ENCODE results near the gene GEMIN5. TPM values are rescaled to one million over a fixed set of nuclear protein-coding genes. Genes with fewer than 3 reads are reported as not detected.

The GEMIN5 gene
- total and polyA plus RNA-seq, 2 of the 8 experiments (the other 6 are each of a cell fraction or from before 2014, with no cell fraction given), result 12.8 to 47.0 TPM

- Histone ChIP-seq H2BK5ac (ENCODE audit: low read depth, low read length) (no peak overlapping the region), H3K4me2 (ENCODE audit: insufficient read depth in 1 of 2, low read depth in 2 of 2, low read length in 2 of 2) (no peak overlapping the region), H3K27me3 (replicated peaks in 1 of 4; ENCODE audit: control insufficient read depth in 3 of 4, extremely low read depth in 1 of 4, insufficient read depth in 3 of 4, low read length in 3 of 4) (no peaks in the 10 kb centered on the region), H3K9ac (replicated peaks in 1 of 4; ENCODE audit: extremely low read depth in 1 of 4, low read depth in 3 of 4, low read length in 3 of 4) (no peak overlapping the region), H2AFZ (ENCODE audit: low read length) (no peak overlapping the region), H4K8ac (ENCODE audit: extremely low read depth, insufficient read depth, low read length) (no peak overlapping the region), H3K79me2 (ENCODE audit: control insufficient read depth in 1 of 2, insufficient read depth in 2 of 2, low read length in 2 of 2) (peaks cover 4 to 44% of the 10 kb centered on the region in 2 experiments; a peak in 3 of 4 replicates), H3K23ac (ENCODE audit: insufficient read length) (no peak overlapping the region), H3K79me1 (ENCODE audit: low read depth, low read length) (peaks cover 2% of the 10 kb centered on the region), H3K27ac (ENCODE audit: low read depth, low read length) (no peak overlapping the region), H4K5ac (ENCODE audit: insufficient read length, low read depth, low read length) (no peak overlapping the region), H4K91ac (replicated peaks; ENCODE audit: insufficient read length, low read length) (no peak overlapping the region), H2BK12ac (ENCODE audit: low read depth, low read length) (no peak overlapping the region), H3K36me3 (ENCODE audit: control insufficient read depth in 2 of 4, insufficient read depth in 4 of 4, low read length in 3 of 4) (no peaks in the 10 kb centered on the region; a peak in 1 of 8 replicates), H3K4ac (replicated peaks; ENCODE audit: insufficient read length, low read depth, low read length) (no peak overlapping the region), H3K56ac (replicated peaks; ENCODE audit: insufficient read length, low read depth, low read length) (no peak overlapping the region), H2AK5ac (ENCODE audit: low read depth, low read length) (no peak overlapping the region), H2BK20ac (ENCODE audit: low read length) (no peak overlapping the region), H3K4me3 (ENCODE audit: extremely low read depth in 1 of 4, insufficient read depth in 2 of 4, low read depth in 3 of 4, low read length in 4 of 4) (no peak overlapping the region), H4K20me1 (replicated peaks in 1 of 2; ENCODE audit: control insufficient read depth in 1 of 2, insufficient read depth in 2 of 2, low read length in 2 of 2) (peaks cover 2 to 3% of the 10 kb centered on the region in 2 experiments), H3K9me3 (ENCODE audit: insufficient read depth in 2 of 2, low read depth in 1 of 2, low read length in 1 of 2) (0 out of 4 replicates have a peak, but pooled peaks cover 0 to 2% of the 10 kb centered on the region in 2 experiments), H2BK15ac (ENCODE audit: low read length) (no peak overlapping the region), H3K4me1 (replicated peaks in 1 of 4; ENCODE audit: control insufficient read depth in 3 of 4, insufficient read depth in 4 of 4, low read length in 3 of 4) (peaks cover 0 to 4% (median 0%) of the 10 kb centered on the region in 4 experiments; a peak in 4 of 7 replicates), H3K18ac (ENCODE audit: extremely low read depth, low read length) (no peak overlapping the region), H3K23me2 (ENCODE audit: low read depth, low read length) (peaks cover 7% of the 10 kb centered on the region; the same call in 1 of the 2 replicates), H3K14ac (ENCODE audit: insufficient read length) (no peak overlapping the region), H2BK120ac (replicated peaks; ENCODE audit: low read depth, low read length) (no peak overlapping the region)
- POLR2A ChIA-PET (ENCODE audit: partially characterized antibody), result no interaction called here
- TF ChIP-seq, protein P1, sequence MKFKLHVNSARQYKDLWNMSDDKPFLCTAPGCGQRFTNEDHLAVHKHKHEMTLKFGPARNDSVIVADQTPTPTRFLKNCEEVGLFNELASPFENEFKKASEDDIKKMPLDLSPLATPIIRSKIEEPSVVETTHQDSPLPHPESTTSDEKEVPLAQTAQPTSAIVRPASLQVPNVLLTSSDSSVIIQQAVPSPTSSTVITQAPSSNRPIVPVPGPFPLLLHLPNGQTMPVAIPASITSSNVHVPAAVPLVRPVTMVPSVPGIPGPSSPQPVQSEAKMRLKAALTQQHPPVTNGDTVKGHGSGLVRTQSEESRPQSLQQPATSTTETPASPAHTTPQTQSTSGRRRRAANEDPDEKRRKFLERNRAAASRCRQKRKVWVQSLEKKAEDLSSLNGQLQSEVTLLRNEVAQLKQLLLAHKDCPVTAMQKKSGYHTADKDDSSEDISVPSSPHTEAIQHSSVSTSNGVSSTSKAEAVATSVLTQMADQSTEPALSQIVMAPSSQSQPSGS (IDR thresholded peaks at IDR 0.05; ENCODE audit: low read length), result no peak
- TF ChIP-seq ZNF274 (IDR thresholded peaks at IDR 0.05; ENCODE audit: borderline replicate concordance, extremely low read depth, low read length) (no peak), BACH1 (IDR thresholded peaks at IDR 0.05; ENCODE audit: low read length) (no peak), TCF12 (IDR thresholded peaks at IDR 0.05; ENCODE audit: low read depth, low read length) (no peak)
- WGBS, 2 experiments (ENCODE audit: extremely low coverage in 1 of 2, insufficient coverage in 1 of 2, insufficient read length in 1 of 2, insufficient replicate concordance in 2 of 2, low coverage in 1 of 2, low lambda C conversion rate in 2 of 2, missing lambda C conversion rate in 1 of 2), result 96% methylated on average over 5 of the region's 5 CpGs; no CpG with 5 or more reads in 1 of the 2 experiments
- DNase-seq (ENCODE audit: low read depth in 1 of 2, low spot score in 2 of 2) (no peak), FAIRE-seq (no peak)
- CTCF ChIA-PET (ENCODE audit: partially characterized antibody), result interaction anchor here (0.6 to 4.9 kb wide), 11 partner anchors 10 to 84 kb away, joined by 3 to 40 read pairs (median 4); no protein-coding TSS in a partner anchor
Measured at GRCh38 chr5:154943527-154943926, 5.5 kb upstream of the GEMIN5 start.

Data from H1 (cell line).